CD4-positive, alpha-beta T cell treated with Interferon gamma for 1 hour (primary cell): ENCODE measurements around the gene SECTM1.
"Not testable (repeated sequence)": the region's sequence is repeated elsewhere in the genome, so short reads cannot be mapped to it uniquely, and the experiment has no call there.

Source experiments
- DNase-seq: peaks from one replicate; pipeline ENCODE4 v3.0.0-alpha.2; 2020

Gene SECTM1

DNA sequence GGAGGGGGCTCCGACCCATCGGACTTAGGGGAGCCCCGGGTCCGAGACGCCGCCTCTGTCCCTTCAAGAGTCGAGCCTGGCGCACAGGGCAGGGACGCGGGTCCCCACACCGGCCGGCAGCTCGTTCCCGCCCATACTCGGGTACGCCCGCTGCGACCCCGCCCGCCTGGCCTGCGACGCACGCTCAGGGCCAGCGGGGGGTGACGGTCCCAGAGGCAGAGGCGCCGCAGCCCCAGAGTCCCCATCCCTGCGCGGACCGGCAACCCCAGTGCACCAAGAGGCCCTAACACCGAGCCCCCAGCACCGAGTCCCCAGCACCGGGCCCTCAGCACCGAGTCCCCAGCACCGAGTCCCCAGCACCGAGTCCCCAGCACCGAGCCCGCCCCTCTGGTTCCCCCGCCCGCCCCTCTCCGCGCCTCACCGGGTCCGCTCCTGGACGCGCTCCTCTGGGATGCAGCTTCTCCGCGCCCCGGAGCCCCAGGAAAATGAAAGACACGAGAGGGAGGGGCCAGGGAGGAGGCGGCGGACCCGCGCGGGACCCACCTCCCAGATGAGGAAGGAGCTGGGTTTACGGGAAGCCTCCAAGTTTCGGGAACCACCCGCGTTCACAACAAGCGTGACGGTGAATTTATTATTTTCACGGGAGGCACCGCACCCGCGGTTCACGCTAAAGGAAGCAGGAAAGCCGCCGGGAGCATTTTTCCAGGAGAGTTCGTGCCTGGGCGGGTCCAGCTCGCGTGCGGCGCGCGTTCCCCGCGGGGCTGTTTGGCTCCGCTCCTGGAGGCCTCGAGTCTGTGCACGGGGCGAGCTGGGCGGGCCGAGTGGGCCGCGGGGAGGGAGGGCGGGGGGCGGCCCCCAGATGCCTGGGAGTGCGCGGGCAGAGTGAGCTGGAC lies at the start of gene SECTM1:
Gene SECTM1, minus strand, starts transcription at position 488 of the 893 bp plus-strand sequence. CDS start 6,526 bp downstream, outside the sequence.
- peak; percentile 70 for DNase-seq

GRCh38 chr17:82382933-82383255 lies 49.3 kb upstream of the SECTM1 start:
- no peak for DNase-seq

GRCh38 chr17:82382220-82382932 lies 48.8 kb upstream of the SECTM1 start:
- not testable (repeated sequence) for DNase-seq

DNA sequence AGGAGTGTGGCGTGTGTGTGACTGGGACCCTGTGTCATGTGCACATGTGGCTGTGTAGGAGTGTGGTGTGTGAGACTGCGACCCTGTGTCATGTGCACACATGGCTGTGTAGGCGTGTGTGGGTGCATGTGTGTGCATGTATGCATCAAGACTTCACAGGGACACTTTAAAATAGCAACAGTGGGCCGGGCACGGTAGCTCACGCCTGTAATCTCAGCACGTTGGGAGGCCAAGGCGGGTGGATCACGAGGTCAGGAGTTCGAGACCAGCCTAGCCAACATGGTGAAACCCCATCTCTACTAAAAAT lies 48.1 kb upstream of the SECTM1 start:
- not testable (repeated sequence) for DNase-seq

DNA sequence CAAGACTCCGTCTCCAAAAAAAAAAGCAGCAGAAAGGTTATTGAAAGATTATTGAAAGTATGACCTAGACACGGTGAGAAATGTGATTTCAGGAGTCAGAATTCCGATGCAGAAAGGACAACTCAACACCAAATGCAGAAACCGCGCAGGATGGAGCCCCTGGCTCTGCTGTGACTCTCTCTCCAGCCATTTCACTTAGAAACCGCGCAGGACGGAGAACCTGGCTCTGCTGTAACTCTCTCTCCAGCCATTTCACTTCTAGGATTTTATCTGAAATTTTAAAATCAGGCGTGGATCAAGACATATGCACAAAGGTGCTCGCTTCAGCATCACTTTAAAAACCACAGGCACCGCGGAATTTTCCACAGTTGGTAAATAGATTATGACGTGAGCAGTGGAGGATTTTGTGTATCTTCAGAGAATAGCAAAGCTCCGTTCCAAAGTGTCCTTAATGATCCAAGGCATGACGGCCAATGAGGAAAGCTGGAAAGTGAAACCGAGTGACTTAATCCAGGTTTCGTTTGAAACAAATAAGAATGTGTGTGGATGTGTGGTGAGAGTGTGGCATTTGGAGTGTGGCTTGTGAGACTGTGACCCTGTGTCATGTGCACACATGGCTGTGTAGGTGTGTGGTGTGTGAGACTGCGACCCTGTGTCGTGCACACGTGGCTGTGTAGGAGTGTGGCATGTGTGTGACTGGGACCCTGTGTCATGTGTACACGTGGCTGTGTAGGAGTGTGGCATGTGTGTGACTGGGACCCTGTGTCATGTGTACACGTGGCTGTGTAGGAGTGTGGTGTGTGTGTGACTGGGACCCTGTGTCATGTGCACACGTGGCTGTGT lies 47.5 kb upstream of the SECTM1 start:
- no peak for DNase-seq

GRCh38 chr17:82378741-82379021 lies 45.1 kb upstream of the SECTM1 start:
- no peak for DNase-seq

- DNase-seq: no peak
Measured at GRCh38 chr17:82377924-82378740, 44.6 kb upstream of the SECTM1 start.

DNA sequence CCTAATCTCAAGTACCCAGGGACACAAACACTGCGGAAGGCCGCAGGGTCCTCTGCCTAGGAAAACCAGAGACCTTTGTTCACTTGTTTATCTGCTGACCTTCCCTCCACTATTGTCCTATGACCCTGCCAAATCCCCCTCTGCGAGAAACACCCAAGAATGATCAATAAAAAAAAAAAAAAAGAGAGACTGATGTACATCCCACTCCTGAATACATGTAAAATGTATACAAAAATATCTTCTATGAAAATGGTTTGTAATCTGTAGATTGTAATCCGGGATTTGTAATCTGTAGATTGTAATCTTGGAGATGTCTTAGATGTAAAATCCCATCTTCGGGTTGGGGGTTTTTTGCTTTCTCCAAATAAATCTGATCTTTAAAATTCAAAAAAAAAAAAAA lies 43.7 kb upstream of the SECTM1 start:
- DNase-seq: not testable (repeated sequence)

DNA sequence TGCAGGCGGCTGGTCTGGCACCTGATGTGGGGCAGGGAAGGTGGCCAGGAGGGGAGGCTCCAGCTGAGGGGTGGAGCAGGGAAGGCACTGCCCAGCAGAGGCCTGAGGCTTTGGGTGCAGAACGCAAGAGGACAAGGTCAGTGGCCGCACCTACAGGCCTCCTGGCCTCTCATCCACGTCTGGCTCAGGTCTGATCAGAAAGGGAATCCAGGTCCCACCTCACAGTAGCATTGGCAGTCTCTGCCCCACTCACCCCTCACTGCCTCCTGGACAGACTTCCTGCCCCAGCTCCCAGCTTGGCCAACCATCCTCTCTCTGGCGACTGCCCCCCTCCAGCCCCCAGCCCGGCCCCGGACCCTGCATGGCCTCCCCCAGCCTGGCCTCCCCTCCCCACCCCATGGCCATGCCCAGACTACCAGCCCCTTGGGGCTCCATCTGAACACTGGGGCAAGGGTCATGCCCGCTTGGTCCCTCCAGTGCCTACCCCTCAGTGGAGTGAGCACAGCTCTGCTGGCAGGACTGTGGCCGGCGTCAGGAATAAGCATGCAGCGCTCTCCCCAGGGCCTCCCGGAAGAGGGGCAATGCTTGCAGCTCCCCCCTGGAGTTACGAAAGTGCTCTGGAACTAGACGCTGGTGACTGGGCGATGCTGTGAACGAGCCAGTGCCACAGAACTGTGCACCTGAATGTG lies 42.6 kb upstream of the SECTM1 start:
- no peak for DNase-seq

DNA sequence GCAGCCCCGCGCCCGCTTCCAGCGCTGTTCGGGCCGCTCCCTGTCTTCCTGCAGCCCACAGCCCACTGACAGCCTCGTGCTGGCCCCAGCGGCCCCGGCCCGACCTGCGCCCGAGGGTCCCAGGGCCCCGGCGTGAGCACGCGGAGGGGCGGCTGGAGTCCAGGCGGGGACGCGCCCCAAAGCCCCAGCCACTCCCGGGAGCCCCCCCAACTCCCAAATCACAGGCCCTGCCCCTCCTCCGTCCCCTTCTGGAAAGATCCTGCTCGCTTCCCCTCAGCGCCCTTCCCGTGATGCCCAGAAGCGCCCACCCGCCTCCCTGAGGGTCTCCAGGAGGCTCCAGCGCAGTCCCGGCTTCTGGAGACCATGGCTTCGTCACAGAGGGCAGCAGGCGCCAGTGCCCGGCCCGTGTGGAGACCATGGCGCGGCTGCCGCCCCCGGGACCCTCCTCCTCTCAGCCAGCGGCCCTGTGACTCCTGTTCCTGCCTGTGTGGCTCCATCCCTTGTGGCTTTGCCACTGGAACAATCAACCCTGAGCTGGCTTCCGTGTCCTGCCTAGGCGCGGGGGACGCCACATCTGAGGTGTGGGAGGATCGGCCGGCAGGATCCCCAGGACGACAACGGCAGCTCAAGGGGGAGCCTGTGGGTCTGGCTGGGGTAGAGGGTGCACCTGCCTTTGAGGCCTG lies 41.9 kb upstream of the SECTM1 start:
- DNase-seq: no peak

- DNase-seq: no peak
Measured at GRCh38 chr17:82374626-82375331, 41.2 kb upstream of the SECTM1 start.

- no peak for DNase-seq
Measured at GRCh38 chr17:82373731-82374625, 40.4 kb upstream of the SECTM1 start.

GRCh38 chr17:82373072-82373452 lies 39.5 kb upstream of the SECTM1 start:
- not testable (repeated sequence) for DNase-seq

DNA sequence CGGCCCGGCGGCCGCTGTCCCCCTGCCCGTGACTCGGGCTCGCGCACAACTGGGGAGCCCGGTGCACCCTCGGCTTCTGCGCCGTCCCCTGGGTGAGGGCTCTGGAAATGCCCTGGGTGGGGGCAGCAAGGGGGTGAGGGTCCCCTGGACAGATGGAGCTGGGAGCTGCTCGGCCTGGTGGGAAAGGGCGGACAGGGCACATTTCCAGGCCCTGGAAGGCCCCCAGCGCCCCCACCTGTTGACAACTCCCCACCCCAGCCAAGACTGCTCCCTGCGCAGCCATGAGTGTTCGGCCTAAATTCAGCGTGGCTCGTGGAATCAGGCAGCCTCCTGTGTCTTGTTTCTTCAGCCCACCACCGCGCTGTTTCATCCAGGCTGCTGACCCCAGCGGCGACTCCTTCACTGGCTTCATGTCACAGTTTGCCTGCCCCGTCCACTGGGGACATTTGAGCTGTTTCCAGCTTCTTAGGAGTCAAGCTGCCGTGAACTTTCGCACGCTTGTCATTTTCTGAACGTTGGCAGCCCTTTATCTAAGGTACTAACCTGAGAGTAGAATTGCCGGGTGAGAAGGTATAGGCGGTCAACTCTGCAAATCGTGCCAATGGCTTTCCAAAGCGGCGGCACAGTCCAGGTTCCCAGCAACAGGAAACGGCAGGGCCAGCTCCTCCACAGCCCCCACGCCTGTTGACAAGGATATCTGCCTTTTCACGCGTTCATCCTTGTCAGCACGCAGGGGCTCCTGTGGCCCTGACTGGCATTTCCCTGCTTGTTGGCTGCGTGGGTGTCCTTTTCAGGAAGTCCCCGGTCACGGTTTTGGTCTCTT lies 38.9 kb upstream of the SECTM1 start:
- DNase-seq: no peak

GRCh38 chr17:82371333-82372248 lies 38.0 kb upstream of the SECTM1 start, which contains the start of gene UTS2R:
Gene UTS2R, plus strand, starts transcription at chr17:82371765. Its CDS starts 2,560 bp downstream, at chr17:82374325.
- no peak for DNase-seq

DNA sequence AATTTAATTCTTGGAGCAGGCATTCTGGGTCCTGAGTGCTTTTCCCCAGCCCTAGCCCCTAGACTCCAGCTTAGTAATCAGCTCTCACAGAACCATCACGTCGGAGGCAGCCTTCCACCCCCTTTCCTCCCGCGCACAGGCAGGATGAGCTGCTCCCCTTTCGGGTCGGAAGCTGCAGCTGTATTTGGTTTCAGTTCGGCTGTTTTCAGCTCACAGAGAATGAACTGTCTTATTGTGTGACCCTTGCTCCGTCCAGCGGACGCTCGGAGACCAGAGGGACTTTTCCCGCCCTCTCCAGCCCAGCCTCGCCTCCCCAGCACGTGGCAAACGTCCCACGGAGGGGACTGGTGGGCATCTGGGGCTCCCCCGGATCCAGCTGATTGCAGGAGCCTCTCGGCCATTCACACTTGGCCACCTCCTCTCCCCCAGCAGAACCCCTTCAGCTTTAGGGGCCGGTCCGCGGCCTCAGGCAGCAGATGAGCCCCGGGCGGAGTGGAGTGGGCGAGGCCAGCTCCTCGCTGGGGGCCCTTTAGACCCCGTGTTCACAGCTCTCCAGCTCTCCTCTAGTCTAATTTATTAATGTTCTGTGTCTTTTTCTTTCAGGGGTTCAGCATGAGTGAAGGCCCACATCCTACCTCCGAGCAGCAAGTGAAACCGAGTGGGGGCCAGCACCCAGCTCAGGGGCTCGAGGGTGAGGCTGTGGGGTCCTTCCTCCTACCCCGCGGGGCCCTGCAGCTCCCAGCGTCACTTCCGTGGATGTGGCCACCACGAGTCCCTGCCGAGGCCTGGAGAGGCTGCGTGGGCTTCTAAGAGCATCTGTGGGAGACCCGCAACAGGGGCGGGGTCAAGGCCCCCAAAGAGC lies 37.1 kb upstream of the SECTM1 start:
- no peak for DNase-seq

- DNase-seq: no peak
Measured at GRCh38 chr17:82369211-82369610, 35.6 kb upstream of the SECTM1 start.
